Neutrophil (primary cell): ENCODE measurements around the gene SUPT3H.

Source experiments
- H3K27ac ChIP-seq: fragments of 200-600 bp; sonication (generic); 2 replicates; pipeline ENCODE4 v1.5.1; 2016; ENCODE audit warnings: mild to moderate bottlenecking, moderate library complexity
- H3K27me3 ChIP-seq: fragments of 200-600 bp; sonication (generic); 2 replicates; pipeline ENCODE4 v1.6.0; 2016; ENCODE audit warnings: mild to moderate bottlenecking
- H3K36me3 ChIP-seq: fragments of 200-600 bp; sonication (generic); 2 replicates; pipeline ENCODE4 v1.5.1; 2017
- H3K4me1 ChIP-seq, 2 experiments: fragments of 200-600 bp in 1 of 2; sonication (generic) in 1 of 2; 1 replicate in 1 of 2; 2 replicates in 1 of 2; pipeline versions ENCODE4 v1.5.1 to v1.6.1; 2013 to 2016; ENCODE audit warnings: low read depth in 1 of 2, low read length in 1 of 2, mild to moderate bottlenecking in 1 of 2, moderate library complexity in 1 of 2; ENCODE audit not compliant: control insufficient read depth in 1 of 2, insufficient read depth in 1 of 2
- H3K4me3 ChIP-seq, 2 experiments: fragments of 200-600 bp in 1 of 2; sonication (generic) in 1 of 2; 1 replicate in 1 of 2; 2 replicates in 1 of 2; pipeline ENCODE4 v1.5.1; 2013 to 2016; ENCODE audit warnings: low read depth in 1 of 2, low read length in 1 of 2, mild to moderate bottlenecking in 1 of 2, moderate library complexity in 1 of 2
- H3K9me3 ChIP-seq: fragments of 200-600 bp; sonication (generic); 2 replicates; pipeline ENCODE4 v1.5.1; 2016
- TF ChIP-seq, protein P1 (sequence below): fragments of 200-600 bp; sonication (generic); IDR thresholded peaks from 2 replicates; pipeline ENCODE4 v1.5.1; 2016; ENCODE audit warnings: antibody characterized with exemption

The SUPT3H gene

GRCh38 chr6:44788387-44788981, 589.2 kb downstream of the SUPT3H start:
- no peak overlapping the region for H3K27ac ChIP-seq
- TF ChIP-seq, protein P1, sequence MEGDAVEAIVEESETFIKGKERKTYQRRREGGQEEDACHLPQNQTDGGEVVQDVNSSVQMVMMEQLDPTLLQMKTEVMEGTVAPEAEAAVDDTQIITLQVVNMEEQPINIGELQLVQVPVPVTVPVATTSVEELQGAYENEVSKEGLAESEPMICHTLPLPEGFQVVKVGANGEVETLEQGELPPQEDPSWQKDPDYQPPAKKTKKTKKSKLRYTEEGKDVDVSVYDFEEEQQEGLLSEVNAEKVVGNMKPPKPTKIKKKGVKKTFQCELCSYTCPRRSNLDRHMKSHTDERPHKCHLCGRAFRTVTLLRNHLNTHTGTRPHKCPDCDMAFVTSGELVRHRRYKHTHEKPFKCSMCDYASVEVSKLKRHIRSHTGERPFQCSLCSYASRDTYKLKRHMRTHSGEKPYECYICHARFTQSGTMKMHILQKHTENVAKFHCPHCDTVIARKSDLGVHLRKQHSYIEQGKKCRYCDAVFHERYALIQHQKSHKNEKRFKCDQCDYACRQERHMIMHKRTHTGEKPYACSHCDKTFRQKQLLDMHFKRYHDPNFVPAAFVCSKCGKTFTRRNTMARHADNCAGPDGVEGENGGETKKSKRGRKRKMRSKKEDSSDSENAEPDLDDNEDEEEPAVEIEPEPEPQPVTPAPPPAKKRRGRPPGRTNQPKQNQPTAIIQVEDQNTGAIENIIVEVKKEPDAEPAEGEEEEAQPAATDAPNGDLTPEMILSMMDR, result no peak
- no peaks in the 10 kb centered on the region for H3K27me3 ChIP-seq
- H3K9me3 ChIP-seq, result no peaks in the 10 kb centered on the region
- no peaks in the 10 kb centered on the region for H3K36me3 ChIP-seq
- no peak overlapping the region for H3K4me3 ChIP-seq
- no peaks in the 10 kb centered on the region for H3K4me1 ChIP-seq

- H3K36me3 ChIP-seq, result no peaks in the 10 kb centered on the region
- TF ChIP-seq, protein P1, result no peak
- no peak overlapping the region for H3K4me3 ChIP-seq
- H3K27ac ChIP-seq, result no peak overlapping the region
- H3K27me3 ChIP-seq, result no peaks in the 10 kb centered on the region
- H3K9me3 ChIP-seq, result no peaks in the 10 kb centered on the region
- no peaks in the 10 kb centered on the region for H3K4me1 ChIP-seq
Measured at GRCh38 chr6:44787254-44787834, 590.4 kb downstream of the SUPT3H start.

DNA sequence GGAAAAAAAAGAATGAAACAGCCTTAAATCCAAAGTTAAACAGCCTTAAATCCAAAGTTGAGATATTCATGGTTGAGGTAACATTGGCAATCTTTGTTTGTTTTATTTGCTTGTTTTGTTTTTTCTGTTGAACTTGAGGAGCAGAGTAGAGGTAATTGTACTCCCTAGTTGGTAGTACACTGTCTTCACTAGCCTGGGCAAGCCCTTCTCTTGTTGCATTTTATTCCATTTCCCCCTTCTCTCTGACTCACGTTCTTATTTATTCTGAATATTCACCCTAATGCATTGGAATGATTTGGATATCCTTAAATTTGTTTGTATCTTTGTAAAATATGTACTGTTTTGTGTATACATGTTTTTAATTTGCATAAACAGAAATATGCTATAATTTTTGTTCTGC, 592.6 kb downstream of the SUPT3H start:
- Histone ChIP-seq H3K4me3 (no peak overlapping the region), H3K9me3 (no peaks in the 10 kb centered on the region), H3K27ac (no peak overlapping the region), H3K27me3 (no peaks in the 10 kb centered on the region), H3K4me1 (no peaks in the 10 kb centered on the region), H3K36me3 (no peaks in the 10 kb centered on the region)
- TF ChIP-seq, protein P1, result no peak

DNA sequence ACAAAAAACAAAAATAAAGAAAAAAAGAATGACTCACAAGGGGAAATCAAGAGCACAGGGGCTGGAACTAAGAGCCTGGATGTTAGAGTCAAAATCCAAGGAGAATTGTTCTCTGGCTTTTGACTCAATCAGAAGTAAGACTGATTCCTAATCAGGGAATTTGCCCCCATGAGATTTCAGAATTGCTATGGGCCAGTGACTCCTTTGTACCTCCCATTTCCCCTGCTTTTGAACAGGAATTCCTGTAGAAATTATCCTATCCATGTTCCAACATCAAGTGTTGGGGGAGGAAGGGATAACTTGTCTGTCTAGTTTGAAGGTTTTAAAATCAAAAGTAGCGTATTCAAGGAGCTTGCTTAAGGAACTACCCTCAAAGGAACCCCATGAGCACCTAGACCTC, 593.5 kb downstream of the SUPT3H start:
- Histone ChIP-seq H3K27ac (no peak overlapping the region), H3K4me3 (no peak overlapping the region), H3K9me3 (no peaks in the 10 kb centered on the region), H3K4me1 (no peaks in the 10 kb centered on the region), H3K27me3 (no peaks in the 10 kb centered on the region), H3K36me3 (no peaks in the 10 kb centered on the region)
- TF ChIP-seq, protein P1, result no peak

DNA sequence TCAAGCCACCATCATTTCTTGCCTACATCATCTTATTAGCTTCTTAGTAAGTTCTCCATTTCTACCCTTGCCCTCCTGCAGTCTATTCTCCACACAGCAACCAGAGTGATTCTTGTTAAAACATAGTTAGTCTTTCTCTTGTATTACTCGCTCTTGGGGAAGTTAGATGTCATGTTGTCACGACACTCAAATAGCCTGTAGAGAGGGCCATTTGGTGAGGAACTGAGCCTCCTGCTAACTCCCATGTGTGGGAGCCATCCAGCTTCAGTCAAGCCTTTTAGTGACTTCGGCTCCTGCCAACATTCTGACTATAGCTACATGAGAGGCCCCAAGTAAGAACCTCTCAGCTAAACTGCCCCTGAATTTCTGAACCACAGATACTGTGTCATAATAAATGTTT, 594.8 kb downstream of the SUPT3H start:
- H3K27me3 ChIP-seq, result no peaks in the 10 kb centered on the region
- TF ChIP-seq, protein P1, result no peak
- no peaks in the 10 kb centered on the region for H3K36me3 ChIP-seq
- H3K27ac ChIP-seq, result no peak overlapping the region
- no peaks in the 10 kb centered on the region for H3K9me3 ChIP-seq
- no peak overlapping the region for H3K4me3 ChIP-seq
- no peaks in the 10 kb centered on the region for H3K4me1 ChIP-seq
